Measurements from ENCODE around the gene FDXACB1.
"Not testable (repeated sequence)": the region's sequence is repeated elsewhere in the genome, so short reads cannot be mapped to it uniquely, and the experiment has no call there.

The FDXACB1 gene

GRCh38 chr11:111908639-111909305 is 29.8 kb upstream of the FDXACB1 start:
- DNase-seq = no peak

GRCh38 chr11:111906680-111907079 is 27.7 kb upstream of the FDXACB1 start:
- no peak for DNase-seq

- peak; percentile 15 to 48 for DNase-seq
Observed at GRCh38 chr11:111905411-111905810, 26.4 kb upstream of the FDXACB1 start.

GRCh38 chr11:111886844-111887243 is 7.9 kb upstream of the FDXACB1 start:
- DNase-seq = no peak

- no peak for DNase-seq
Observed at GRCh38 chr11:111886032-111886431, 7.1 kb upstream of the FDXACB1 start.

- DNase-seq = not testable (repeated sequence)
Observed at GRCh38 chr11:111885053-111885452, 6.1 kb upstream of the FDXACB1 start.

- DNase-seq = no peak
Observed at GRCh38 chr11:111882202-111882601, 3.2 kb upstream of the FDXACB1 start.

- no peak for DNase-seq
Observed at GRCh38 chr11:111879637-111879960, 634 bp upstream of the FDXACB1 start.

- peak in 1 of 2 donors; percentile 46 for DNase-seq
Observed at GRCh38 chr11:111878385-111878848, 548 bp downstream of the FDXACB1 start.

GRCh38 chr11:111871693-111872161 is 7.2 kb downstream of the FDXACB1 start:
- DNase-seq = no peak

GRCh38 chr11:111870886-111871692 is 7.9 kb downstream of the FDXACB1 start, which contains the start of gene ALG9:
Gene ALG9 (minus strand): TSS chr11:111871581. CDS start chr11:111871482, 99 bp downstream.
- peak; percentile 76 to 77 for DNase-seq

- DNase-seq = peak in 1 of 2 donors; percentile 12
Observed at GRCh38 chr11:111870522-111870885, 8.5 kb downstream of the FDXACB1 start.

GRCh38 chr11:111870113-111870512 is 8.9 kb downstream of the FDXACB1 start:
- DNase-seq = no peak

- DNase-seq = no peak
Observed at GRCh38 chr11:111860257-111860656, 18.7 kb downstream of the FDXACB1 start.

GRCh38 chr11:111855506-111855905 is 23.5 kb downstream of the FDXACB1 start:
- DNase-seq = no peak

- no peak for DNase-seq
Observed at GRCh38 chr11:111852103-111852502, 26.9 kb downstream of the FDXACB1 start.

- peak; percentile 49 to 53 for DNase-seq
Observed at GRCh38 chr11:111851636-111852035, 27.3 kb downstream of the FDXACB1 start.

- no peak for DNase-seq
Observed at GRCh38 chr11:111851067-111851466, 27.9 kb downstream of the FDXACB1 start.

- DNase-seq = no peak
Observed at GRCh38 chr11:111849631-111850030, 29.3 kb downstream of the FDXACB1 start.

- DNase-seq = peak; percentile 72 to 75
Observed at GRCh38 chr11:111846636-111847035, 32.3 kb downstream of the FDXACB1 start.

GRCh38 chr11:111846063-111846462 is 32.9 kb downstream of the FDXACB1 start:
- DNase-seq = peak; percentile 44 to 53

- peak; percentile 93 to 95 for DNase-seq
Observed at GRCh38 chr11:111845276-111846028, 33.5 kb downstream of the FDXACB1 start.

- peak; percentile 50 to 69 for DNase-seq
Observed at GRCh38 chr11:111843661-111844060, 35.3 kb downstream of the FDXACB1 start.
